WTC11 (cell line): ENCODE measurements around the gene ATP11A.
"Not testable (repeated sequence)": the region's sequence is repeated elsewhere in the genome, so short reads cannot be mapped to it uniquely, and the experiment has no call there.

ENCODE experiments used
- CREM ChIP-seq: sonication (generic); formaldehyde crosslinking; IDR thresholded peaks from 2 replicates; pipeline ENCODE4 v1.8.1; 2022; ENCODE audit warnings: mild to moderate bottlenecking, missing genetic modification reagents, moderate library complexity
- CTCF ChIP-seq: fragments of 200-600 bp; IDR thresholded peaks from 2 replicates; pipeline ENCODE4 v1.8.0; 2022; ENCODE audit warnings: antibody characterized with exemption
- E2F1 ChIP-seq: sonication (generic); formaldehyde crosslinking; IDR thresholded peaks from 2 replicates; pipeline ENCODE4 v1.8.0; 2022; ENCODE audit warnings: mild to moderate bottlenecking, missing genetic modification reagents
- E2F5 ChIP-seq: sonication (generic); formaldehyde crosslinking; IDR thresholded peaks from 2 replicates; pipeline ENCODE4 v1.8.1; 2022; ENCODE audit warnings: mild to moderate bottlenecking, moderate library complexity, missing genetic modification reagents
- GABPB1 ChIP-seq: sonication (generic); formaldehyde crosslinking; IDR thresholded peaks from 2 replicates; pipeline ENCODE4 v1.8.1; 2023; ENCODE audit warnings: mild to moderate bottlenecking, missing genetic modification reagents
- GRHL2 ChIP-seq: fragments of 250-450 bp; sonication (Bioruptor Pico); IDR thresholded peaks from 2 replicates; pipeline ENCODE4 v1.8.0; 2022; ENCODE audit warnings: mild to moderate bottlenecking, moderate library complexity; ENCODE audit not compliant: insufficient replicate concordance, severe bottlenecking
- JAZF1 ChIP-seq: fragments of 250-450 bp; sonication (Bioruptor Pico); IDR thresholded peaks from 2 replicates; pipeline ENCODE4 v1.9.0; 2021; ENCODE audit warnings: moderate library complexity, mild to moderate bottlenecking, inconsistent platforms
- NR2C2 ChIP-seq: sonication (generic); formaldehyde crosslinking; IDR thresholded peaks from 2 replicates; pipeline ENCODE4 v1.8.0; 2022; ENCODE audit warnings: mild to moderate bottlenecking, missing genetic modification reagents
- RELA ChIP-seq: sonication (generic); formaldehyde crosslinking; IDR thresholded peaks from 2 replicates; pipeline ENCODE4 v1.8.1; 2022; ENCODE audit warnings: missing genetic modification reagents, mild to moderate bottlenecking, borderline replicate concordance
- SP1 ChIP-seq: sonication (generic); formaldehyde crosslinking; conservative IDR thresholded peaks from 2 replicates; pipeline ENCODE4 v1.8.1; 2022; ENCODE audit warnings: missing genetic modification reagents
- STAT6 ChIP-seq: sonication (generic); formaldehyde crosslinking; conservative IDR thresholded peaks from 2 replicates; pipeline ENCODE4 v1.8.1; 2023; ENCODE audit warnings: mild to moderate bottlenecking, low read depth, missing genetic modification reagents, moderate library complexity
- TCF7 ChIP-seq: sonication (generic); formaldehyde crosslinking; IDR thresholded peaks from 2 replicates; pipeline ENCODE4 v1.8.0; 2022; ENCODE audit warnings: mild to moderate bottlenecking, low read depth, missing genetic modification reagents, moderate library complexity
- TP53 ChIP-seq: sonication (generic); formaldehyde crosslinking; IDR thresholded peaks from 2 replicates; pipeline ENCODE4 v1.8.1; 2023; ENCODE audit warnings: mild to moderate bottlenecking, missing genetic modification reagents
- USF1 ChIP-seq: sonication (generic); formaldehyde crosslinking; IDR thresholded peaks from 2 replicates; pipeline ENCODE4 v1.8.0; 2022; ENCODE audit warnings: mild to moderate bottlenecking, missing genetic modification reagents

- TF ChIP-seq CTCF; RELA; CREM (CRISPR knock-in tag); E2F5 (CRISPR knock-in tag); TCF7 (CRISPR knock-in tag); GRHL2 (CRISPR knock-in tag); JAZF1; SP1 (CRISPR knock-in tag); E2F1 (CRISPR knock-in tag); GABPB1 (CRISPR knock-in tag); TP53; USF1 (CRISPR knock-in tag); STAT6 (CRISPR knock-in tag); NR2C2 (CRISPR knock-in tag): not testable (repeated sequence)
Observed at GRCh38 chr13:112685189-112685805, 4.5 kb upstream of the ATP11A start.
